ENCODE measurements around the gene MGARP. TPM values are rescaled to one million over a fixed set of nuclear protein-coding genes. Genes with fewer than 3 reads are reported as not detected.
A peak's percentile ranks its signal among the peaks of the same experiment; 100 is the strongest.

MGARP gene
- total RNA-seq, 2 experiments from 2014 or later = not detected

GRCh38 chr4:139278485-139278884 lies 1.5 kb downstream of the MGARP start:
- Histone ChIP-seq H3K9me3 (ENCODE audit: control insufficient read depth in 1 of 2, insufficient read depth in 1 of 2, low read length in 2 of 2) (peaks cover 0 to 9% of the 10 kb centered on the region in 2 experiments), H3K27me3 (ENCODE audit: control insufficient read depth in 1 of 2, insufficient read depth in 2 of 2, low read length in 2 of 2) (peaks cover 25 to 49% of the 10 kb centered on the region in 2 experiments), H3K4me1 (ENCODE audit: insufficient read depth, low read length) (peaks cover 21% of the 10 kb centered on the region), H3K4me3 (ENCODE audit: low read length) (no peak overlapping the region), H3K27ac (ENCODE audit: low read depth in 1 of 2, low read length in 2 of 2) (no peak overlapping the region), H3K36me3 (ENCODE audit: insufficient read depth, low read length) (no peaks in the 10 kb centered on the region)
- no peak for TF ChIP-seq CTCF (IDR thresholded peaks at IDR 0.05)
- intact Hi-C loops (cut with DNase I, micrococcal nuclease) = loop anchor here in 1 of 2 experiments (5.0 kb wide), 1 partner anchor 36 kb away; no protein-coding TSS in a partner anchor
- Mint-ChIP-seq H3K27me3 (peaks cover 62% of the 10 kb centered on the region), H3K27ac (no peak overlapping the region), H3K9me3 (no peaks in the 10 kb centered on the region), H3K36me3 (ENCODE audit: low read depth) (no peaks in the 10 kb centered on the region), H3K4me3 (peak overlapping the region; percentile 77), H3K4me1 (ENCODE audit: low read depth) (peaks cover 18% of the 10 kb centered on the region)
- ChIA-PET CTCF (no interaction called here), POLR2A (interaction anchor here (1.0 kb wide), 1 partner anchor 17 kb away, joined by 3 read pairs; no protein-coding TSS in a partner anchor)
- DNase-seq = no peak
- no peak for ATAC-seq (ENCODE audit: poor library complexity)

GRCh38 chr4:139275281-139275735 lies 4.7 kb downstream of the MGARP start:
- ChIA-PET POLR2A (no interaction called here), CTCF (interaction anchor here (0.8 to 1.6 kb wide), 3 partner anchors 9 to 21 kb away, joined by 4 read pairs; no protein-coding TSS in a partner anchor)
- no peak overlapping the region for H3K27ac ChIP-seq (ENCODE audit: low read depth in 1 of 2, low read length in 2 of 2)
- intact Hi-C loops (cut with DNase I, micrococcal nuclease) = loop anchor here in 1 of 2 experiments (5.0 kb wide), 1 partner anchor 33 kb away; no protein-coding TSS in a partner anchor
- no peak overlapping the region for H3K4me3 Mint-ChIP-seq
- DNase-seq (no peak), ATAC-seq (ENCODE audit: poor library complexity) (no peak)
- peaks cover 0 to 9% of the 10 kb centered on the region in 2 experiments for H3K9me3 ChIP-seq (ENCODE audit: control insufficient read depth in 1 of 2, insufficient read depth in 1 of 2, low read length in 2 of 2)
- peaks cover 19% of the 10 kb centered on the region for H3K4me1 ChIP-seq (ENCODE audit: insufficient read depth, low read length)
- no peaks in the 10 kb centered on the region for H3K36me3 Mint-ChIP-seq (ENCODE audit: low read depth)
- H3K4me1 Mint-ChIP-seq (ENCODE audit: low read depth) = peaks cover 18% of the 10 kb centered on the region
- peaks cover 23 to 43% of the 10 kb centered on the region in 2 experiments for H3K27me3 ChIP-seq (ENCODE audit: control insufficient read depth in 1 of 2, insufficient read depth in 2 of 2, low read length in 2 of 2)
- peaks cover 52% of the 10 kb centered on the region for H3K27me3 Mint-ChIP-seq
- H3K27ac Mint-ChIP-seq = no peak overlapping the region
- TF ChIP-seq CTCF (IDR thresholded peaks at IDR 0.05) = no peak
- no peaks in the 10 kb centered on the region for H3K9me3 Mint-ChIP-seq
- no peaks in the 10 kb centered on the region for H3K36me3 ChIP-seq (ENCODE audit: insufficient read depth, low read length)
- H3K4me3 ChIP-seq (ENCODE audit: low read length) = no peak overlapping the region

- H3K4me3 Mint-ChIP-seq = no peak overlapping the region
- H3K4me1 ChIP-seq (ENCODE audit: insufficient read depth, low read length) = peaks cover 14% of the 10 kb centered on the region
- H3K27ac Mint-ChIP-seq = no peak overlapping the region
- H3K9me3 ChIP-seq (ENCODE audit: control insufficient read depth in 1 of 2, insufficient read depth in 1 of 2, low read length in 2 of 2) = peaks cover 0 to 6% of the 10 kb centered on the region in 2 experiments
- TF ChIP-seq CTCF (IDR thresholded peaks at IDR 0.05) = no peak
- no peaks in the 10 kb centered on the region for H3K36me3 ChIP-seq (ENCODE audit: insufficient read depth, low read length)
- H3K27me3 ChIP-seq (ENCODE audit: control insufficient read depth in 1 of 2, insufficient read depth in 2 of 2, low read length in 2 of 2) = peaks cover 17 to 38% of the 10 kb centered on the region in 2 experiments
- ChIA-PET CTCF (interaction anchor here (0.8 to 0.9 kb wide), 2 partner anchors 9 to 21 kb away, joined by 4 read pairs; no protein-coding TSS in a partner anchor), POLR2A (no interaction called here)
- H3K36me3 Mint-ChIP-seq (ENCODE audit: low read depth) = no peaks in the 10 kb centered on the region
- peaks cover 46% of the 10 kb centered on the region for H3K27me3 Mint-ChIP-seq
- H3K4me3 ChIP-seq (ENCODE audit: low read length) = no peak overlapping the region
- ATAC-seq (ENCODE audit: poor library complexity) (no peak), DNase-seq (no peak)
- H3K4me1 Mint-ChIP-seq (ENCODE audit: low read depth) = peaks cover 14% of the 10 kb centered on the region
- H3K9me3 Mint-ChIP-seq = no peaks in the 10 kb centered on the region
- no peak overlapping the region for H3K27ac ChIP-seq (ENCODE audit: low read depth in 1 of 2, low read length in 2 of 2)
- intact Hi-C loops (cut with DNase I, micrococcal nuclease) = loop anchor here in 1 of 2 experiments (5.0 kb wide), 1 partner anchor 32 kb away; no protein-coding TSS in a partner anchor
These were observed 5.2 kb downstream of the MGARP start for GRCh38 chr4:139274790-139275189.
